A549 treated with GW870086 at 1 μM for 4 hours (cell line): ENCODE data around the gene GIPC1. TPM values are rescaled to one million over a fixed set of nuclear protein-coding genes. Genes with fewer than 3 reads are reported as not detected.

Source experiments
- total RNA-seq: library from RNA; stranded (reverse); fragments of 200-300 nt; extraction: Qiagen RNA extraction; gene quantifications from 5 replicates; pipeline ENCODE4 v1.2.3, GENCODE V29; 2022; ENCODE audit warnings: low read depth

The GIPC1 gene
- total RNA-seq: 94.0 to 148 TPM (median 141 TPM) in 5 replicates

GRCh38 chr19:14496029-14496833 is at the start of gene GIPC1:
GIPC1 (minus strand) TSS chr19:14496127; CDS start chr19:14482976, 13,151 bp downstream.

GRCh38 chr19:14529254-14530004 is 33.5 kb upstream of the GIPC1 start, which contains the start of gene TECR:
TECR (plus strand) TSS chr19:14529594; CDS start chr19:14529697, 103 bp downstream.

GRCh38 chr19:14517840-14518505 is 22.0 kb upstream of the GIPC1 start, which contains the start of gene DNAJB1:
DNAJB1 (minus strand) TSS chr19:14518397; CDS start chr19:14518349, 48 bp downstream.

GRCh38 chr19:14475251-14476073 is 20.5 kb downstream of the GIPC1 start, which contains the start of gene PTGER1:
PTGER1 (minus strand) TSS chr19:14475354; CDS start chr19:14474320, 1,034 bp downstream.

GRCh38 chr19:14432791-14433553 is 63.0 kb downstream of the GIPC1 start, which contains the start of gene PKN1:
PKN1 (plus strand) TSS chr19:14433306; CDS start chr19:14433522, 216 bp downstream.

Other genes with a start within 250 kb of the GIPC1 start
- 67.2 to 96.2 TPM (median 90.4 TPM) in 5 replicates for gene ADGRE5, start 114.7 kb downstream of the GIPC1 start, total RNA-seq
- gene DDX39A, start 76.8 kb downstream of the GIPC1 start, total RNA-seq: 117 to 136 TPM (median 127 TPM) in 5 replicates
- gene PKN1, start 62.8 kb downstream of the GIPC1 start, total RNA-seq: 65.5 to 79.7 TPM (median 74.4 TPM) in 5 replicates
- gene PTGER1, start 20.8 kb downstream of the GIPC1 start, total RNA-seq: 0.12 to 0.21 TPM (median 0.14 TPM) in 3 of 5 replicates, not detected in the others
- 181 to 252 TPM (median 217 TPM) in 5 replicates for gene DNAJB1, start 22.3 kb upstream of the GIPC1 start, total RNA-seq
- 140 to 181 TPM (median 178 TPM) in 5 replicates for gene TECR, start 33.5 kb upstream of the GIPC1 start, total RNA-seq
- 181 to 199 TPM (median 193 TPM) in 5 replicates for gene NDUFB7, start 75.9 kb upstream of the GIPC1 start, total RNA-seq
- gene CLEC17A, start 87.0 kb upstream of the GIPC1 start, total RNA-seq: not detected in 5 replicates
- not detected in 5 replicates for gene ADGRE3, start 178.7 kb upstream of the GIPC1 start, total RNA-seq
- gene ZNF333, start 193.9 kb upstream of the GIPC1 start, total RNA-seq: 1.7 to 3.8 TPM (median 3.3 TPM) in 5 replicates